ENCODE results near the gene ACTN4. TPM values are rescaled to one million over a fixed set of nuclear protein-coding genes. Genes with fewer than 3 reads are reported as not detected.

The ACTN4 gene
- total RNA-seq, 1 donor from 2014 or later, result 156 TPM

GRCh38 chr19:38706792-38707511, 59.5 kb downstream of the ACTN4 start:
- no peak for ATAC-seq
- DNase-seq (ENCODE audit: low spot score), result no peak

GRCh38 chr19:38707512-38708114, 60.2 kb downstream of the ACTN4 start:
- DNase-seq (ENCODE audit: low spot score), result peak; percentile 69
- ATAC-seq, result peak; percentile 17

- ATAC-seq (no peak), DNase-seq (ENCODE audit: low spot score) (no peak)
These were observed 61.1 kb downstream of the ACTN4 start for GRCh38 chr19:38708413-38709024.

GRCh38 chr19:38709119-38709518, 61.7 kb downstream of the ACTN4 start:
- ATAC-seq (no peak), DNase-seq (ENCODE audit: low spot score) (no peak)

- DNase-seq (ENCODE audit: low spot score), result no peak
- ATAC-seq, result no peak
These were observed 62.4 kb downstream of the ACTN4 start for GRCh38 chr19:38709671-38710415.

- ATAC-seq (no peak), DNase-seq (ENCODE audit: low spot score) (no peak)
These were observed 62.9 kb downstream of the ACTN4 start for GRCh38 chr19:38710416-38710702.

GRCh38 chr19:38710928-38711725, 63.7 kb downstream of the ACTN4 start:
- peak; percentile 79 for DNase-seq (ENCODE audit: low spot score)

GRCh38 chr19:38711726-38712153, 64.3 kb downstream of the ACTN4 start:
- peak; percentile 11 for ATAC-seq
- peak; percentile 70 for DNase-seq (ENCODE audit: low spot score)

More at GRCh38 chr19:38710928-38711725, 63.7 kb downstream of the ACTN4 start:
- peak; percentile 61 for ATAC-seq

GRCh38 chr19:38712161-38712748, 64.8 kb downstream of the ACTN4 start:
- DNase-seq (ENCODE audit: low spot score), result no peak
- ATAC-seq, result no peak

GRCh38 chr19:38713227-38713649, 65.8 kb downstream of the ACTN4 start:
- DNase-seq (ENCODE audit: low spot score) (peak; percentile 95), ATAC-seq (peak; percentile 74)

GRCh38 chr19:38713865-38714264, 66.4 kb downstream of the ACTN4 start:
- no peak for ATAC-seq

GRCh38 chr19:38714354-38714778, 66.9 kb downstream of the ACTN4 start:
- peak; percentile 51 for ATAC-seq
- DNase-seq (ENCODE audit: low spot score), result peak; percentile 91

More at GRCh38 chr19:38713865-38714264, 66.4 kb downstream of the ACTN4 start:
- DNase-seq (ENCODE audit: low spot score), result no peak

GRCh38 chr19:38715555-38715954, 68.1 kb downstream of the ACTN4 start:
- DNase-seq (ENCODE audit: low spot score), result no peak

GRCh38 chr19:38717051-38717450, 69.6 kb downstream of the ACTN4 start:
- ATAC-seq (no peak), DNase-seq (ENCODE audit: low spot score) (no peak)

More at GRCh38 chr19:38715555-38715954, 68.1 kb downstream of the ACTN4 start:
- ATAC-seq, result no peak

GRCh38 chr19:38717855-38718254, 70.4 kb downstream of the ACTN4 start:
- ATAC-seq (no peak), DNase-seq (ENCODE audit: low spot score) (no peak)

- DNase-seq (ENCODE audit: low spot score) (no peak), ATAC-seq (peak; percentile 32)
These were observed 71.5 kb downstream of the ACTN4 start for GRCh38 chr19:38718747-38719543.

- DNase-seq (ENCODE audit: low spot score) (no peak), ATAC-seq (peak; percentile 6)
These were observed 72.5 kb downstream of the ACTN4 start for GRCh38 chr19:38719761-38720558.

GRCh38 chr19:38720559-38721236, 73.2 kb downstream of the ACTN4 start:
- DNase-seq (ENCODE audit: low spot score) (no peak), ATAC-seq (no peak)
